Ovary (tissue), 9 donors: ENCODE measurements around the gene FCRL3. TPM values are rescaled to one million over a fixed set of nuclear protein-coding genes. Genes with fewer than 3 reads are reported as not detected.

Experiments
- DNase-seq, 5 donors: peaks; one replicate each; pipeline ENCODE4 v3.0.0-alpha.2; 2019 to 2020
- H3K27ac ChIP-seq, 2 donors: fragments of 200-600 bp; one replicate each; pipeline versions ENCODE4 v1.5.1 to v1.8.0; 2019 to 2022
- H3K27me3 ChIP-seq: fragments of 200-600 bp; one replicate; pipeline ENCODE4 v1.8.0; 2022
- H3K36me3 ChIP-seq: fragments of 200-600 bp; sonication (generic); one replicate; pipeline ENCODE4 v1.5.1; 2019
- H3K4me1 ChIP-seq: one replicate; pipeline ENCODE4 v1.8.1; 2013; ENCODE audit warnings: mild to moderate bottlenecking, moderate library complexity; ENCODE audit not compliant: insufficient read depth
- H3K4me3 ChIP-seq: fragments of 200-600 bp; sonication (generic); one replicate; pipeline ENCODE4 v1.5.1; 2017
- H3K9me3 ChIP-seq, 2 donors: fragments of 200-600 bp in 1 of 2; sonication (generic) in 1 of 2; one replicate each; pipeline versions ENCODE4 v1.5.1 to v1.8.1; 2013 to 2019; ENCODE audit warnings: mild to moderate bottlenecking in 1 of 2, moderate library complexity in 1 of 2
- EP300 ChIP-seq: sonication (generic); formaldehyde crosslinking; IDR thresholded peaks from one replicate; pipeline ENCODE4 v1.6.1; 2017; ENCODE audit warnings: antibody characterized with exemption
- POLR2A ChIP-seq: fragments of 450-650 bp; IDR thresholded peaks from one replicate; pipeline ENCODE4 v1.6.1; 2017; ENCODE audit warnings: antibody characterized with exemption, mild to moderate bottlenecking, moderate library complexity
- WGBS, 3 donors: extraction: QIAGEN DNeasy Blood & Tissue Kit in 1 of 3; methylation state at CpG; one replicate each; pipeline versions ENCODE4 v1.1.5 to v1.1.7; 2013 to 2017; 5-methylcytosine and 5-hydroxymethylcytosine counted together
- intact Hi-C, 4 donors: fragments of 100-400 bp; cut with DNase I; formaldehyde crosslinking; loops; one replicate each; pipeline versions ENCODE4 v1.11.0 to v1.15.1; 2022 to 2023
- polyA plus RNA-seq, 2 donors: library from polyadenylated mRNA; stranded (reverse); fragments of 200-250 nt in 1 of 2; fragments of 350-450 nt in 1 of 2; fragmentation: Illumina TruSeq in 1 of 2; extraction: RNeasy Lipid Tissue Mini Kit (QIAGEN cat#74804) in 1 of 2; gene quantifications; one replicate each; pipeline ENCODE4 v1.2.3, GENCODE V29; 2013 to 2014
- total RNA-seq, 7 donors: library from RNA; depleted of rRNA in 2 of 7; stranded (reverse); fragments of >200 nt in 2 of 7; fragmentation: NEBNext Ultra II Directional in 3 of 7; extraction: Animal tissue kit (Norgen Biotek cat#: 25700) in 3 of 7; gene quantifications; one replicate each; pipeline versions ENCODE4 v1.1.0 to v1.2.4, GENCODE V29; 2016 to 2023
- TF ChIP-seq, protein P1 (sequence below), 3 donors: fragments of 450-650 bp in 2 of 3; fragments of 200-600 bp in 1 of 3; IDR thresholded peaks; one replicate each; pipeline versions ENCODE4 v1.5.1 to v1.8.0; 2016 to 2022; ENCODE audit warnings: antibody characterized with exemption in 3 of 3, mild to moderate bottlenecking in 1 of 3
- donor health status: DM: no; HTN: no; CAD: no; lungs with moderate emphysema.
- donor health status: DM: no; HTN: no; CAD: no.
- donor health status: Bipolar disorder and iron deficiency.
- donor health status: DM: yes; HTN: yes; CAD: no.
- donor health status: DM: no; HTN: no; CAD: no.
- donor health status: DM: yes; HTN: yes; CAD: no.

FCRL3 gene
- total and polyA plus RNA-seq, 9 donors, result 0.06 to 0.36 (median 0.11) TPM; not detected in 4

DNA sequence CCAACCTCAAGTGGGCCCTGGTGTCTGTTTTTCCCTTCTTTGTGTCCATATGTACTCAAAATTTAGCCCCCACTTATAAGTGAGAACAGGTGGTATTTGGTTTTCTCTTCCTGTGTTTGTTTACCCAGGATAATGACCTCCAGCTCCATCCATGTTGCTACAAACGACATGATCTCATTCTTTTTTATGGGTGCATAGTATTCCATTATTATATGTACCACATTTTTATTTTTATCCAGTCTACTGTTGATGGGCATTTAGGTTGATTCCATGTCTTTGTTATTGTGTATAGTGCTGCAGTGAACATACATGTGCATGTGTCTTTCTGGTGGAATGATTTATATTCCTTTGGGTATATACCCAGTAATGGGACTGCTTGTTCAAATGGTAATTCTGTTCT lies 27.6 kb downstream of the FCRL3 start:
- intact Hi-C loops, result no loop called here
- Histone ChIP-seq H3K27me3 (no peaks in the 10 kb centered on the region), H3K27ac (no peak overlapping the region), H3K36me3 (no peaks in the 10 kb centered on the region), H3K4me3 (no peak overlapping the region), H3K9me3 (no peaks in the 10 kb centered on the region), H3K4me1 (no peaks in the 10 kb centered on the region)
- DNase-seq, result no peak
- WGBS, 3 donors, result 48 to 79% (median 61%) methylated on average over 1 of the region's 1 CpG
- TF ChIP-seq POLR2A, result no peak
- TF ChIP-seq EP300, result no peak
- TF ChIP-seq, protein P1, sequence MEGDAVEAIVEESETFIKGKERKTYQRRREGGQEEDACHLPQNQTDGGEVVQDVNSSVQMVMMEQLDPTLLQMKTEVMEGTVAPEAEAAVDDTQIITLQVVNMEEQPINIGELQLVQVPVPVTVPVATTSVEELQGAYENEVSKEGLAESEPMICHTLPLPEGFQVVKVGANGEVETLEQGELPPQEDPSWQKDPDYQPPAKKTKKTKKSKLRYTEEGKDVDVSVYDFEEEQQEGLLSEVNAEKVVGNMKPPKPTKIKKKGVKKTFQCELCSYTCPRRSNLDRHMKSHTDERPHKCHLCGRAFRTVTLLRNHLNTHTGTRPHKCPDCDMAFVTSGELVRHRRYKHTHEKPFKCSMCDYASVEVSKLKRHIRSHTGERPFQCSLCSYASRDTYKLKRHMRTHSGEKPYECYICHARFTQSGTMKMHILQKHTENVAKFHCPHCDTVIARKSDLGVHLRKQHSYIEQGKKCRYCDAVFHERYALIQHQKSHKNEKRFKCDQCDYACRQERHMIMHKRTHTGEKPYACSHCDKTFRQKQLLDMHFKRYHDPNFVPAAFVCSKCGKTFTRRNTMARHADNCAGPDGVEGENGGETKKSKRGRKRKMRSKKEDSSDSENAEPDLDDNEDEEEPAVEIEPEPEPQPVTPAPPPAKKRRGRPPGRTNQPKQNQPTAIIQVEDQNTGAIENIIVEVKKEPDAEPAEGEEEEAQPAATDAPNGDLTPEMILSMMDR (IDR thresholded peaks at IDR 0.05), result no peak

DNA sequence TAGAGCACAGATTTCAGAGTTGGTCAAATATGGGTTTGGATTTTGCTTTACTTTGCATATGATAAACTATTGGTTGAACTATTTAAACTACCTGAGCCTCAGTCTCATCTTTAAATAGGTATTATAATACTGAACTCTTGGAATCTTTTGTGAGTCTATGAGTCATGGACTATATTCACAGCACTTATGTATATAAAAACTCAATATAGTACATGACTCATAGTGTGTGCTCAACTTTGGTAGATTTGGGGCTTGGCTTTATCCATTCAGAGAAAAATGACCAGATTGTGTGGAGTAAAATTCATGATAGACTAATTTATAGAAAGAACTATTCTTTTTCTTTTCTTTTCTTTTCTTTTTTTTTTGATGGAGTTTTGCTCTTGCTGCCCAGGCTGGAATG lies 28.7 kb downstream of the FCRL3 start:
- intact Hi-C loops, result no loop called here
- TF ChIP-seq EP300, result no peak
- TF ChIP-seq, protein P1 (IDR thresholded peaks at IDR 0.05), result no peak
- TF ChIP-seq POLR2A, result no peak
- no peak for DNase-seq
- H3K27me3 ChIP-seq, result no peaks in the 10 kb centered on the region
- H3K36me3 ChIP-seq, result no peaks in the 10 kb centered on the region
- no peaks in the 10 kb centered on the region for H3K9me3 ChIP-seq
- no peaks in the 10 kb centered on the region for H3K4me1 ChIP-seq
- no peak overlapping the region for H3K27ac ChIP-seq
- no peak overlapping the region for H3K4me3 ChIP-seq

DNA sequence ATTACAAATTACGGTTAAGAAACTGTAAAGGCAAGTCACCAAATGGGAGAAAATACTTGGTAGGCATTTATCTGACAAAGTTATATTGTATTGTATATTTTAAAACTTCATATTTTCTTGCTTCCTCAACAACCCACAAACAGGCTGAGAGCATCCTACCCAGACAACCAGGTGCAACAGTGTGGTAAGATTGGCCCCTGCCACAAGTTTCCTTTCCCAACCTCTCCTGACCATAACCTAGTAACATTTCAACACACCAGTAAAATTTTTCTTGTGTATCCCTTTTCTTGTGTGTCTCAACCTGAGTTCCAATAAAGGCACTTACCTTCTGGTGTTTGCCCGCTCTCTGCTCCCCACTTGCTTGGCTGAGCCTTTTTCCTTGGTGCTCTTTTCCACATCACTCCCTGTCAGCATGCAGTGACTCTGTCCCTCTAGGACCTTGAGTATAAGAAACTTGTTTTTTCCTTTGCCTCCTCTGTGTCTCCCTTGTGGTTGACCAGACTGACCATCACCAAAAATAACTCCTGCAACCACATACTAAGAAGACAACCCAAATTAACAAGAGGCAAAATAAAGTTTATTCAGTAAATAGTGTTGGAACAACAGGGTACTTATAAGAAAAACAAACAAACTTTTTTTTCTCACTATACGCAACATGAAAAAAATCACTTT lies 40.9 kb downstream of the FCRL3 start:
- DNase-seq, result no peak
- intact Hi-C loops, result no loop called here
- WGBS, 3 donors, result 85 to 92% (median 89%) methylated on average over 3 of the region's 3 CpGs
- TF ChIP-seq, protein P1 (IDR thresholded peaks at IDR 0.05), result no peak
- TF ChIP-seq EP300 (no peak), POLR2A (no peak)
- no peak overlapping the region for H3K4me3 ChIP-seq
- H3K4me1 ChIP-seq, result no peaks in the 10 kb centered on the region
- H3K27ac ChIP-seq, result no peak overlapping the region
- no peaks in the 10 kb centered on the region for H3K36me3 ChIP-seq
- H3K9me3 ChIP-seq, result no peaks in the 10 kb centered on the region
- no peaks in the 10 kb centered on the region for H3K27me3 ChIP-seq

DNA sequence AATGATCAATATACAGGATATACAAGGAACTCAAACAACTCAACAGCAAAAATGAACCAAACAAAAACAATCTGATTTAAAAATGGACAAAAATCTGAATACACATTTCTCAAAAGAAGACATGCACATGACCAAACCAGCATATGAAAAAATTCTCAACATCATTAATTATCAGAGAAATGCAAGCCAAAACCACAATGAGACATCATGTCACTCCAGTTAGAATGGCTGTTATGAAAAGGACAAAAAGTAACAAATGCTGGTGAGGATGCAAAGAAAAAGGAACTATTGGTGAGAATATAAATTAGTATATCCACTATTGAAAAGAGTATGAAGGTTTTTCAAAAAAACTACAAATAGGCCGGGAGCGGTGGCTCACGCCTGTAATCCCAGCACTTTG lies 42.0 kb downstream of the FCRL3 start:
- intact Hi-C loops, result no loop called here
- Histone ChIP-seq H3K9me3 (no peaks in the 10 kb centered on the region), H3K27me3 (no peaks in the 10 kb centered on the region), H3K4me3 (no peak overlapping the region), H3K27ac (no peak overlapping the region), H3K36me3 (no peaks in the 10 kb centered on the region), H3K4me1 (no peaks in the 10 kb centered on the region)
- WGBS, 3 donors, result 89 to 92% (median 91%) methylated on average over 3 of the region's 3 CpGs
- TF ChIP-seq, protein P1 (IDR thresholded peaks at IDR 0.05), result no peak
- TF ChIP-seq EP300 (no peak), POLR2A (no peak)
- no peak for DNase-seq
